H1 (cell line): ENCODE measurements around the gene MACROD2. TPM values are rescaled to one million over a fixed set of nuclear protein-coding genes. Genes with fewer than 3 reads are reported as not detected.

Source experiments
- CTCF ChIA-PET: fragments of 300-600 bp; sonication (Branson Sonifier 250); formaldehyde crosslinking; loops from one replicate; lab custom pipeline; 2021; ENCODE audit not compliant: partially characterized antibody; lab: Charles Lee
- POLR2A ChIA-PET: fragments of 300-600 bp; sonication (Branson Sonifier 250); formaldehyde crosslinking; loops from one replicate; lab custom pipeline; 2021; ENCODE audit warnings: inconsistent platforms; ENCODE audit not compliant: partially characterized antibody; lab: Charles Lee
- DNase-seq, 2 experiments: peaks; one replicate each; pipeline versions ENCODE4 v3.0.0 to v3.0.0-alpha.2; 2010 to 2022; ENCODE audit warnings: low spot score in 2 of 2, low read depth in 1 of 2, mixed read lengths in 1 of 2
- FAIRE-seq: peaks from 2 replicates; lab custom pipeline; 2011; peaks lifted over from hg19 to GRCh38; lab: Jason Lieb, UNC
- H2AFZ ChIP-seq: 2 replicates; pipeline ENCODE4 v1.8.1; 2012; ENCODE audit warnings: low read length, inconsistent platforms
- H2AK5ac ChIP-seq: 2 replicates; pipeline ENCODE4 v1.6.1; 2013; ENCODE audit warnings: low read depth, low read length
- H2BK120ac ChIP-seq: replicated peaks from 2 replicates; pipeline ENCODE3; 2013; ENCODE audit warnings: low read depth, low read length, inconsistent platforms
- H2BK12ac ChIP-seq: 2 replicates; pipeline ENCODE4 v1.6.1; 2013; ENCODE audit warnings: low read depth, low read length
- H2BK15ac ChIP-seq: 2 replicates; pipeline ENCODE4 v1.6.1; 2013; ENCODE audit warnings: low read length
- H2BK20ac ChIP-seq: 2 replicates; pipeline ENCODE4 v1.6.1; 2013; ENCODE audit warnings: low read length
- H2BK5ac ChIP-seq: 2 replicates; pipeline ENCODE4 v1.6.1; 2013; ENCODE audit warnings: low read depth, low read length
- H3K14ac ChIP-seq: 2 replicates; pipeline ENCODE4 v1.6.1; 2013; ENCODE audit warnings: inconsistent platforms; ENCODE audit not compliant: insufficient read length
- H3K18ac ChIP-seq: 2 replicates; pipeline ENCODE4 v1.6.1; 2013; ENCODE audit warnings: low read length; ENCODE audit errors: extremely low read depth
- H3K23ac ChIP-seq: 2 replicates; pipeline ENCODE4 v1.6.1; 2013; ENCODE audit warnings: inconsistent platforms; ENCODE audit not compliant: insufficient read length
- H3K23me2 ChIP-seq: 2 replicates; pipeline ENCODE4 v1.6.1; 2013; ENCODE audit warnings: low read depth, low read length
- H3K27ac ChIP-seq: 2 replicates; pipeline ENCODE4 v1.6.1; 2011; ENCODE audit warnings: low read depth, low read length, inconsistent platforms
- H3K27me3 ChIP-seq, 4 experiments: replicated peaks in 1 of 4; 1 replicate in 1 of 4; 2 replicates in 3 of 4; pipeline versions ENCODE4 v1.6.1 to v1.8.1; 2011 to 2013; ENCODE audit warnings: low read length in 3 of 4, mild to moderate bottlenecking in 3 of 4, inconsistent platforms in 2 of 4, mixed read lengths in 2 of 4, moderate library complexity in 1 of 4; ENCODE audit not compliant: control insufficient read depth in 3 of 4, insufficient read depth in 3 of 4; ENCODE audit errors: extremely low read depth in 1 of 4
- H3K36me3 ChIP-seq, 4 experiments: 2 replicates each; pipeline versions ENCODE4 v1.6.1 to v1.8.1; 2011 to 2013; ENCODE audit warnings: mild to moderate bottlenecking in 4 of 4, low read length in 3 of 4, moderate library complexity in 2 of 4, control low read depth in 1 of 4, inconsistent platforms in 1 of 4; ENCODE audit not compliant: insufficient read depth in 4 of 4, control insufficient read depth in 2 of 4
- H3K4ac ChIP-seq: replicated peaks from 2 replicates; pipeline ENCODE3; 2013; ENCODE audit warnings: low read length, low read depth, mixed read lengths, inconsistent platforms; ENCODE audit not compliant: insufficient read length
- H3K4me1 ChIP-seq, 4 experiments: replicated peaks in 1 of 4; 1 replicate in 1 of 4; 2 replicates in 3 of 4; pipeline versions ENCODE4 v1.6.1 to v1.8.1; 2011 to 2013; ENCODE audit warnings: low read length in 3 of 4, inconsistent platforms in 2 of 4, mixed read lengths in 1 of 4; ENCODE audit not compliant: insufficient read depth in 4 of 4, control insufficient read depth in 3 of 4
- H3K4me2 ChIP-seq, 2 experiments: 2 replicates each; pipeline versions ENCODE4 v1.6.1 to v1.8.1; 2011 to 2013; ENCODE audit warnings: low read depth in 2 of 2, low read length in 2 of 2, control low read depth in 1 of 2, inconsistent platforms in 1 of 2, mild to moderate bottlenecking in 1 of 2; ENCODE audit not compliant: insufficient read depth in 1 of 2
- H3K4me3 ChIP-seq, 4 experiments: fragments of 200-600, 300-600 bp in 1 of 4; sonication (generic), shearing (Covaris generic), sonication (Bioruptor Twin) in 1 of 4; 2 replicates each; pipeline versions ENCODE4 v1.5.1 to v1.8.1; 2011 to 2016; ENCODE audit warnings: low read length in 4 of 4, low read depth in 3 of 4, control low read depth in 2 of 4, inconsistent platforms in 2 of 4, mild to moderate bottlenecking in 2 of 4, mixed read lengths in 1 of 4, moderate library complexity in 1 of 4; ENCODE audit not compliant: insufficient read depth in 2 of 4; ENCODE audit errors: extremely low read depth in 1 of 4
- H3K56ac ChIP-seq: replicated peaks from 2 replicates; pipeline ENCODE3; 2013; ENCODE audit warnings: low read depth, mild to moderate bottlenecking, mixed read lengths, low read length, inconsistent platforms; ENCODE audit not compliant: insufficient read length
- H3K79me1 ChIP-seq: 2 replicates; pipeline ENCODE4 v1.6.1; 2013; ENCODE audit warnings: low read depth, low read length, control low read depth
- H3K79me2 ChIP-seq, 2 experiments: 2 replicates each; pipeline versions ENCODE4 v1.6.1 to v1.8.1; 2012 to 2013; ENCODE audit warnings: low read length in 2 of 2, mild to moderate bottlenecking in 2 of 2, inconsistent platforms in 1 of 2; ENCODE audit not compliant: insufficient read depth in 2 of 2, control insufficient read depth in 1 of 2
- H3K9ac ChIP-seq, 4 experiments: replicated peaks in 1 of 4; 1 replicate in 1 of 4; 2 replicates in 3 of 4; pipeline versions ENCODE4 v1.6.1 to v1.8.1; 2011 to 2013; ENCODE audit warnings: low read depth in 3 of 4, low read length in 3 of 4, control low read depth in 2 of 4, mild to moderate bottlenecking in 2 of 4, moderate library complexity in 2 of 4, inconsistent platforms in 1 of 4; ENCODE audit errors: extremely low read depth in 1 of 4
- H3K9me3 ChIP-seq, 2 experiments: 2 replicates each; pipeline versions ENCODE4 v1.6.1 to v1.8.1; 2012 to 2013; ENCODE audit warnings: mild to moderate bottlenecking in 2 of 2, moderate library complexity in 2 of 2, control low read depth in 1 of 2, inconsistent platforms in 1 of 2, low read depth in 1 of 2, low read length in 1 of 2, mixed read lengths in 1 of 2; ENCODE audit not compliant: insufficient read depth in 2 of 2
- H4K20me1 ChIP-seq, 2 experiments: replicated peaks in 1 of 2; 2 replicates each; pipeline versions ENCODE3 to v1.8.1; 2011 to 2013; ENCODE audit warnings: inconsistent platforms in 2 of 2, low read length in 2 of 2, mild to moderate bottlenecking in 1 of 2; ENCODE audit not compliant: insufficient read depth in 2 of 2, control insufficient read depth in 1 of 2
- H4K5ac ChIP-seq: 2 replicates; pipeline ENCODE4 v1.6.1; 2013; ENCODE audit warnings: low read length, low read depth, mixed read lengths, inconsistent platforms; ENCODE audit not compliant: insufficient read length
- H4K8ac ChIP-seq: 2 replicates; pipeline ENCODE4 v1.8.0; 2013; ENCODE audit warnings: mild to moderate bottlenecking, moderate library complexity, low read length, inconsistent platforms; ENCODE audit not compliant: insufficient read depth; ENCODE audit errors: extremely low read depth
- H4K91ac ChIP-seq: replicated peaks from 2 replicates; pipeline ENCODE3; 2013; ENCODE audit warnings: low read length, mixed read lengths, inconsistent platforms; ENCODE audit not compliant: insufficient read length
- CREB1 ChIP-seq: IDR thresholded peaks from 2 replicates; pipeline ENCODE4 v1.6.1; 2012; ENCODE audit warnings: inconsistent platforms
- JUN ChIP-seq: IDR thresholded peaks from 2 replicates; pipeline ENCODE4 v1.6.1; 2011; ENCODE audit warnings: low read depth, mild to moderate bottlenecking, improper control_type of control experiment, low read length
- KDM4A ChIP-seq: IDR thresholded peaks from one replicate; pipeline ENCODE4 v1.7.1; 2012; ENCODE audit warnings: low read depth, mild to moderate bottlenecking, moderate library complexity, low read length, inconsistent platforms; ENCODE audit not compliant: severe bottlenecking
- RAD21 ChIP-seq, 2 experiments: IDR thresholded peaks in 1 of 2; conservative IDR thresholded peaks in 1 of 2; 2 replicates each; pipeline ENCODE4 v1.6.1; 2011; ENCODE audit warnings: low read depth in 2 of 2, low read length in 2 of 2, improper control_type of control experiment in 1 of 2, inconsistent platforms in 1 of 2, mild to moderate bottlenecking in 1 of 2, moderate library complexity in 1 of 2
- SIX5 ChIP-seq: IDR thresholded peaks from 2 replicates; pipeline ENCODE4 v1.6.1; 2011; ENCODE audit warnings: mild to moderate bottlenecking, low read depth, low read length
- SP4 ChIP-seq: IDR thresholded peaks from 2 replicates; pipeline ENCODE4 v1.6.1; 2012; ENCODE audit warnings: low read length, inconsistent platforms
- ZNF274 ChIP-seq: IDR thresholded peaks from 2 replicates; pipeline ENCODE4 v1.7.0; 2012; ENCODE audit warnings: low read length, borderline replicate concordance; ENCODE audit errors: extremely low read depth
- polyA plus RNA-seq, 7 experiments: library from polyadenylated mRNA; depleted of rRNA in 3 of 7; stranded (reverse) in 5 of 7; unstranded in 2 of 7; fragments of >200 nt in 5 of 7; fragments of 200-250 nt in 2 of 7; gene quantifications; 1 replicate in 5 of 7; 2 replicates in 1 of 7; 4 replicates in 1 of 7; pipeline versions ENCODE4 v1.2.1 to v1.2.3, GENCODE V29; 2011 to 2013; ENCODE audit warnings: missing spikeins in 2 of 7, mixed read lengths in 2 of 7
- total RNA-seq: library from RNA; stranded (reverse); fragmentation: NEBNext Ultra II Directional; extraction: Animal tissue kit (Norgen Biotek cat#: 25700); gene quantifications from 2 replicates; pipeline ENCODE4 v1.2.1, GENCODE V29; 2021
- TF ChIP-seq, protein P1 (sequence below): IDR thresholded peaks from 2 replicates; pipeline ENCODE4 v1.6.1; 2012; ENCODE audit warnings: low read length, inconsistent platforms
- TF ChIP-seq, protein P2 (sequence below): IDR thresholded peaks from 2 replicates; pipeline ENCODE4 v1.6.1; 2012; ENCODE audit warnings: inconsistent platforms

The MACROD2 gene
- total and polyA plus RNA-seq, 2 of the 8 experiments (the other 6 are each of a cell fraction or from before 2014, with no cell fraction given) = 0.70 to 3.9 TPM

DNA sequence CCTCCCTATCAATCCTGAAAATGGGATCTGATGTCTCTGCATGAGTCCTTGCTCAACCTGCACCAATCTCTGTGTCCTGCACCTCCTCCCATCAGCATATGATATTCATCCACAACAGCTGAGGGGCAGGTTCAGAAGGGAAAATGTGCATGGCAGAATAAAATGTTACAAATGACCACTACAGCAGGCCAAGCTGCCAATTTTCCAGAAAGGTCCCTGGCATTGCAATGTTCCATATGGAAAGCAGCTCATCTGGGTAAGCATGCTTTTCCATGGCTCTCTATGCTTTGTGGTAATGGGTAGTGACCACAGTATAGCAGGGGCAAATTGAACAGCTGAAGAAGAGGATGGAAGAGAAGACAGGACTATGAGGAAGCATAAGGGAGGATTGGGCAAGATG lies 1183.3 kb downstream of the MACROD2 start:
- ChIA-PET CTCF (interaction anchor here (1.2 kb wide), 1 partner anchor 14 kb away, joined by 3 read pairs; no protein-coding TSS in a partner anchor), POLR2A (no interaction called here)
- no peak overlapping the region for H2BK20ac ChIP-seq
- no peak overlapping the region for H2BK120ac ChIP-seq
- no peak overlapping the region for H4K91ac ChIP-seq
- H3K18ac ChIP-seq = no peak overlapping the region
- no peaks in the 10 kb centered on the region for H3K36me3 ChIP-seq
- no peak overlapping the region; a peak in 1 of 7 replicates for H3K9ac ChIP-seq
- H3K79me1 ChIP-seq = no peaks in the 10 kb centered on the region
- no peaks in the 10 kb centered on the region for H3K4me1 ChIP-seq
- H4K20me1 ChIP-seq = no peaks in the 10 kb centered on the region
- no peak overlapping the region for H3K4ac ChIP-seq
- H3K23ac ChIP-seq = no peak overlapping the region
- DNase-seq = no peak
- no peak overlapping the region for H3K4me3 ChIP-seq
- no peak overlapping the region for H2BK12ac ChIP-seq
- H3K23me2 ChIP-seq = no peaks in the 10 kb centered on the region
- H4K5ac ChIP-seq = no peak overlapping the region
- H3K4me2 ChIP-seq = no peak overlapping the region
- no peaks in the 10 kb centered on the region for H3K27me3 ChIP-seq
- H3K14ac ChIP-seq = no peak overlapping the region
- H2BK5ac ChIP-seq = no peak overlapping the region
- no peak overlapping the region for H3K56ac ChIP-seq
- peaks cover 0 to 2% of the 10 kb centered on the region in 2 experiments; a peak in 1 of 4 replicates for H3K9me3 ChIP-seq
- TF ChIP-seq SP4 (no peak), CREB1 (no peak), RAD21 (IDR thresholded peaks at IDR 0.05 in 1 of 2, conservative IDR thresholded peaks at IDR 0.05 in 1 of 2; ENCODE audit: low read depth in 2 of 2, low read length in 2 of 2) (no peak), ZNF274 (no peak), SIX5 (no peak), JUN (no peak), KDM4A (no peak)
- TF ChIP-seq, protein P1, sequence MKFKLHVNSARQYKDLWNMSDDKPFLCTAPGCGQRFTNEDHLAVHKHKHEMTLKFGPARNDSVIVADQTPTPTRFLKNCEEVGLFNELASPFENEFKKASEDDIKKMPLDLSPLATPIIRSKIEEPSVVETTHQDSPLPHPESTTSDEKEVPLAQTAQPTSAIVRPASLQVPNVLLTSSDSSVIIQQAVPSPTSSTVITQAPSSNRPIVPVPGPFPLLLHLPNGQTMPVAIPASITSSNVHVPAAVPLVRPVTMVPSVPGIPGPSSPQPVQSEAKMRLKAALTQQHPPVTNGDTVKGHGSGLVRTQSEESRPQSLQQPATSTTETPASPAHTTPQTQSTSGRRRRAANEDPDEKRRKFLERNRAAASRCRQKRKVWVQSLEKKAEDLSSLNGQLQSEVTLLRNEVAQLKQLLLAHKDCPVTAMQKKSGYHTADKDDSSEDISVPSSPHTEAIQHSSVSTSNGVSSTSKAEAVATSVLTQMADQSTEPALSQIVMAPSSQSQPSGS = no peak
- TF ChIP-seq, protein P2, sequence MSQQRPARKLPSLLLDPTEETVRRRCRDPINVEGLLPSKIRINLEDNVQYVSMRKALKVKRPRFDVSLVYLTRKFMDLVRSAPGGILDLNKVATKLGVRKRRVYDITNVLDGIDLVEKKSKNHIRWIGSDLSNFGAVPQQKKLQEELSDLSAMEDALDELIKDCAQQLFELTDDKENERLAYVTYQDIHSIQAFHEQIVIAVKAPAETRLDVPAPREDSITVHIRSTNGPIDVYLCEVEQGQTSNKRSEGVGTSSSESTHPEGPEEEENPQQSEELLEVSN = no peak
- H2AK5ac ChIP-seq = no peak overlapping the region
- no peak overlapping the region for H2AFZ ChIP-seq
- no peak overlapping the region for H2BK15ac ChIP-seq
- no peaks in the 10 kb centered on the region for H3K79me2 ChIP-seq
- H4K8ac ChIP-seq = no peak overlapping the region
- H3K27ac ChIP-seq = no peak overlapping the region
- no peak for FAIRE-seq
